ENCODE measurements around the gene DCLK2.

The DCLK2 gene

GRCh38 chr4:150114641-150115040 lies 36.4 kb downstream of the DCLK2 start:
- no peaks in the 10 kb centered on the region for H3K9me3 ChIP-seq (ENCODE audit: low read length)
- no peaks in the 10 kb centered on the region for H3F3A ChIP-seq (ENCODE audit: insufficient read depth, low read length)
- H3K36me3 ChIP-seq (ENCODE audit: insufficient read depth, low read length): no peaks in the 10 kb centered on the region
- no peaks in the 10 kb centered on the region for H3K79me2 ChIP-seq (ENCODE audit: insufficient read depth, low read length)
- H3K4me3 ChIP-seq (ENCODE audit: low read depth, low read length, poor library complexity, severe bottlenecking): no peak overlapping the region
- no peak overlapping the region for H3K9ac ChIP-seq (ENCODE audit: low read length)
- TF ChIP-seq CTCF (IDR thresholded peaks at IDR 0.05; ENCODE audit: low read length) (no peak), EZH2 (IDR thresholded peaks at IDR 0.05; ENCODE audit: borderline replicate concordance, low read length) (no peak)
- H3K27ac ChIP-seq (ENCODE audit: low read depth, low read length, poor library complexity, severe bottlenecking): no peak overlapping the region
- no peaks in the 10 kb centered on the region for H3K4me1 ChIP-seq (ENCODE audit: insufficient read depth, low read length, severe bottlenecking)
- no peak overlapping the region for H3K4me2 ChIP-seq (ENCODE audit: low read length)
- no peaks in the 10 kb centered on the region for H3K9me2 ChIP-seq (ENCODE audit: low read depth, low read length)
- no peak overlapping the region for H2AFZ ChIP-seq (ENCODE audit: low read length)
- no peaks in the 10 kb centered on the region for H4K20me1 ChIP-seq (ENCODE audit: insufficient read depth, low read length)
- no peaks in the 10 kb centered on the region for H3K27me3 ChIP-seq (ENCODE audit: insufficient read depth, low read length)

- no peaks in the 10 kb centered on the region for H3K27me3 ChIP-seq (ENCODE audit: insufficient read depth, low read length)
- H3K9ac ChIP-seq (ENCODE audit: low read length): no peak overlapping the region
- no peaks in the 10 kb centered on the region for H3K4me1 ChIP-seq (ENCODE audit: insufficient read depth, low read length, severe bottlenecking)
- no peak overlapping the region for H3K27ac ChIP-seq (ENCODE audit: low read depth, low read length, poor library complexity, severe bottlenecking)
- TF ChIP-seq EZH2 (IDR thresholded peaks at IDR 0.05; ENCODE audit: borderline replicate concordance, low read length): no peak
- no peak for TF ChIP-seq CTCF (IDR thresholded peaks at IDR 0.05; ENCODE audit: low read length)
- H4K20me1 ChIP-seq (ENCODE audit: insufficient read depth, low read length): no peaks in the 10 kb centered on the region
- H3K9me2 ChIP-seq (ENCODE audit: low read depth, low read length): no peaks in the 10 kb centered on the region
- H3F3A ChIP-seq (ENCODE audit: insufficient read depth, low read length): no peaks in the 10 kb centered on the region
- H3K36me3 ChIP-seq (ENCODE audit: insufficient read depth, low read length): no peaks in the 10 kb centered on the region
- no peaks in the 10 kb centered on the region for H3K9me3 ChIP-seq (ENCODE audit: low read length)
- no peaks in the 10 kb centered on the region for H3K79me2 ChIP-seq (ENCODE audit: insufficient read depth, low read length)
- no peak overlapping the region for H2AFZ ChIP-seq (ENCODE audit: low read length)
- H3K4me2 ChIP-seq (ENCODE audit: low read length): no peak overlapping the region
- H3K4me3 ChIP-seq (ENCODE audit: low read depth, low read length, poor library complexity, severe bottlenecking): no peak overlapping the region
Observed at GRCh38 chr4:150115851-150116250, 37.6 kb downstream of the DCLK2 start.

- no peak overlapping the region for H3K27ac ChIP-seq (ENCODE audit: low read depth, low read length, poor library complexity, severe bottlenecking)
- H3K4me2 ChIP-seq (ENCODE audit: low read length): no peak overlapping the region
- no peak overlapping the region for H3K4me3 ChIP-seq (ENCODE audit: low read depth, low read length, poor library complexity, severe bottlenecking)
- H3K9me3 ChIP-seq (ENCODE audit: low read length): no peaks in the 10 kb centered on the region
- no peaks in the 10 kb centered on the region for H3K9me2 ChIP-seq (ENCODE audit: low read depth, low read length)
- no peaks in the 10 kb centered on the region for H3K36me3 ChIP-seq (ENCODE audit: insufficient read depth, low read length)
- no peaks in the 10 kb centered on the region for H3K27me3 ChIP-seq (ENCODE audit: insufficient read depth, low read length)
- no peaks in the 10 kb centered on the region for H3F3A ChIP-seq (ENCODE audit: insufficient read depth, low read length)
- H4K20me1 ChIP-seq (ENCODE audit: insufficient read depth, low read length): no peaks in the 10 kb centered on the region
- no peaks in the 10 kb centered on the region for H3K79me2 ChIP-seq (ENCODE audit: insufficient read depth, low read length)
- H3K4me1 ChIP-seq (ENCODE audit: insufficient read depth, low read length, severe bottlenecking): no peaks in the 10 kb centered on the region
- no peak overlapping the region for H3K9ac ChIP-seq (ENCODE audit: low read length)
- TF ChIP-seq CTCF (IDR thresholded peaks at IDR 0.05; ENCODE audit: low read length): no peak
- TF ChIP-seq EZH2 (IDR thresholded peaks at IDR 0.05; ENCODE audit: borderline replicate concordance, low read length): no peak
- H2AFZ ChIP-seq (ENCODE audit: low read length): no peak overlapping the region
Observed at GRCh38 chr4:150116506-150116905, 38.3 kb downstream of the DCLK2 start.

Measured in OCI-LY1 (cell line).